Measurements from ENCODE around the gene RDH16.
"Not testable (repeated sequence)": the region's sequence is repeated elsewhere in the genome, so short reads cannot be mapped to it uniquely, and the experiment has no call there.

The RDH16 gene

GRCh38 chr12:56951582-56952339 is 5.6 kb downstream of the RDH16 start:
- DNase-seq, result no peak

- DNase-seq, result no peak
Measured at GRCh38 chr12:56948881-56949280, 8.5 kb downstream of the RDH16 start.

GRCh38 chr12:56948457-56948777 is 9.0 kb downstream of the RDH16 start:
- no peak for DNase-seq

GRCh38 chr12:56947633-56948456 is 9.6 kb downstream of the RDH16 start:
- DNase-seq, result no peak

- no peak for DNase-seq
Measured at GRCh38 chr12:56943878-56944277, 13.5 kb downstream of the RDH16 start.

- not testable (repeated sequence) for DNase-seq
Measured at GRCh38 chr12:56943374-56943773, 14.0 kb downstream of the RDH16 start.

GRCh38 chr12:56941299-56942017 is 15.9 kb downstream of the RDH16 start:
- peak; percentile 59 for DNase-seq

- not testable (repeated sequence) for DNase-seq
Measured at GRCh38 chr12:56940942-56941298, 16.5 kb downstream of the RDH16 start.

- DNase-seq, result no peak
Measured at GRCh38 chr12:56935752-56936151, 21.7 kb downstream of the RDH16 start.

- DNase-seq, result no peak
Measured at GRCh38 chr12:56935157-56935556, 22.3 kb downstream of the RDH16 start.

GRCh38 chr12:56933826-56934625 is 23.4 kb downstream of the RDH16 start, which contains the start of gene SDR9C7:
Gene SDR9C7 (minus strand): TSS chr12:56934408. CDS start chr12:56934261, 147 bp downstream.
- no peak for DNase-seq

GRCh38 chr12:56932867-56933266 is 24.5 kb downstream of the RDH16 start:
- DNase-seq, result no peak

- DNase-seq, result no peak
Measured at GRCh38 chr12:56932146-56932545, 25.3 kb downstream of the RDH16 start.

GRCh38 chr12:56931474-56931978 is 25.9 kb downstream of the RDH16 start:
- DNase-seq, result peak; percentile 71

GRCh38 chr12:56930241-56930640 is 27.2 kb downstream of the RDH16 start:
- no peak for DNase-seq

GRCh38 chr12:56929780-56930179 is 27.6 kb downstream of the RDH16 start:
- DNase-seq, result no peak

- DNase-seq, result no peak
Measured at GRCh38 chr12:56928262-56928661, 29.1 kb downstream of the RDH16 start.

GRCh38 chr12:56927281-56927680 is 30.1 kb downstream of the RDH16 start:
- no peak for DNase-seq

- no peak for DNase-seq
Measured at GRCh38 chr12:56922031-56922430, 35.4 kb downstream of the RDH16 start.

GRCh38 chr12:56921346-56921745 is 36.1 kb downstream of the RDH16 start:
- DNase-seq, result no peak

GRCh38 chr12:56918139-56918538 is 39.3 kb downstream of the RDH16 start:
- not testable (repeated sequence) for DNase-seq

GRCh38 chr12:56916996-56917333 is 40.4 kb downstream of the RDH16 start:
- no peak for DNase-seq
